ENCODE measurements around the gene TRPM6. TPM values are rescaled to one million over a fixed set of nuclear protein-coding genes. Genes with fewer than 3 reads are reported as not detected.
A peak's percentile ranks its signal among the peaks of the same experiment; 100 is the strongest.
"Not testable (repeated sequence)": the region's sequence is repeated elsewhere in the genome, so short reads cannot be mapped to it uniquely, and the experiment has no call there.

TRPM6 gene
- 1 to 10 TPM in 1 of 2 donors, under 1 TPM in 1; 0.60 to 1.0 TPM for total RNA-seq
- long read RNA-seq, donor 1: 0 reads
- long read RNA-seq, donor 2: 0 reads

GRCh38 chr9:74887041-74887980 lies at the start of gene TRPM6:
Gene TRPM6, minus strand, starts transcription at chr9:74887921. Its CDS starts 65 bp downstream, at chr9:74887856.
- peak; percentile 95 for DNase-seq (ENCODE audit: low spot score)
- intact Hi-C loops (cut with DNase I): no loop called here

GRCh38 chr9:74935008-74935407 lies 47.3 kb upstream of the TRPM6 start:
- DNase-seq (ENCODE audit: low spot score): no peak
- intact Hi-C loops (cut with DNase I): no loop called here

DNA sequence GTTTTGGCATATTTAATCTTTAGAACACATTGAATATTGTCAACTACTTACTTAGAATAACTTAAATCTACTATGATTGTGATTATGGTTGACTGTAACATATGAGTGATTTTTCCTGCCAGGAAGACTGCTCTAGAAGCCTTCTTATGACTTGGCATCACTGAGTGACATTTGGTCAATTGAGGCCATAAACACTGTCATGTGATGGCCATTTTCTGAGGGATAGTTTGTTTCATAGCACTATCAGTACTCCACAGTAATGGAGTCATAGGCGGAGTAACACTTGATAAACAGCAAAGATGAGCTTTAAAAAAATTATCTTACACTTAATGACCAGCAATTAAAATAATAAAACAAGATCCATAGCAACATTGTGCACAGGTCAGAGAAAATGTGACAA lies 34.0 kb upstream of the TRPM6 start:
- no peak for DNase-seq (ENCODE audit: low spot score)
- intact Hi-C loops (cut with DNase I): no loop called here

DNA sequence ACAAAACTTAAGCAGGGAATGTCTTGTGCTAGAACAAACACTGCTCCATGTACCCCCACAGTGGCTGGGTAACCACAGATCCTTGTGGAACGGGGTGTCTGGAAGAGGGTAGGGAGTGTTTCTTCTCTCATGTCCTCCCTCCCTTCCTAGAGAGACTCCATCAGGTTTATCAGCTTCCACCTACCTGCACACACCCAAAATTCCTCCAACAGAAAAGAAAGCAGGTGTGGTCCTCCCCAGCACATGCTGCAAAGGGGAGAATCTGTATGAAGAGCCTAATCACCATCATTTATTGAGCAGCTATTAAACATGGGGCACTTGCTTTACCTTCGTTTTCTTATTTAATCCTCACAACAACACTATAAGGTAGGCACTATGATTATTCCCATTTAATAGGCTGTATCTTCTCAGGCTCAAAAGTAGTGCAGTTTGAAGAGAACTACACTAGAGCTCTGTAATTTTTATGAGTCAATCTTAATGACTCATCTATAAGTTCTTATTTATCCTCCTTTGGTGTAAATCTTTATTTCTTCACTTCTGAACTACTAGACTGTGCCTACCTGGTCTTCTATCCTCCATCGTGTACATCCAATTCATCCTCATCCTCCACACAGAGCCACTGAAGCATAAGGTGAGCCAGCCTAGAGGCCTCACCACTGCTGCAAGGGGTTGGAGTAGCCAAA lies 33.4 kb upstream of the TRPM6 start:
- intact Hi-C loops (cut with DNase I): no loop called here
- no peak for DNase-seq (ENCODE audit: low spot score)

DNA sequence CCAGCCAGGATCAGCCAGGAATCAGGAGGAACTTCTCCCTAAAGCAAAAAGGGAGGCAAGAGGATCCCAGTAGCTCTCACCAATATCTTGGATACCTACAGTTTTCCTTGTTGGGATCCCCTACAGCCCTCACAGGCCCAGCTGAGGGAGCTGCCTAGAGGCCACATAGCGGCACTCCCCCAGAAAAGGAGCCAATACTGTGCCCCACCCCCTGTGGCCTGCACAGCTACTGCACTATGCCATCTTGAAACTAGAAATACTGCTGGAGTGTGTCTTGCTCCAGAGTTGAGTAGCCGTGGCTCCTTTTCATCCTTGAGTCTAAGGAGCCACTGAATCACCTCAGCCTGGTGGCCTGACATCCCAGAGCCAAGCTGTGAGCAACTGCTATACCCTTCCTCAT lies 22.3 kb upstream of the TRPM6 start:
- intact Hi-C loops (cut with DNase I): no loop called here
- no peak for DNase-seq (ENCODE audit: low spot score)

DNA sequence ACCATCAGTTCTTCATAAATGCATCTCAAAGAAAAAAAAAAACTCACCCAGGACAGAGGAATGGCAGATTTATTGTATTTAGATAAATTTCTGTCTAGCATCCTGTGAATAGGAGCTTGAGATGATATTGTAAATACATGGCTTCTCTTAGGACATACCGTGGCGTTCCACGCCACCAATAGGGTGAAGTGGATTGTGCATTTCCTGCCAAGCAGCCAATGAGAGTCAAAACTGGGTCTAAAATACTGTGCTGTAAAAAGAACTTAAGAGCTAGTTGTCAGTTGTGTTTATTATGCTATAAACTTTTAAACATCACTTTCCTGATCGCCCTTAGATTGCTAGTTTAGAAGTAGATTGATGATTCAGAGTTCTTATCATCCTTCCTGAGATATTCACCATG lies 20.9 kb upstream of the TRPM6 start:
- no peak for DNase-seq (ENCODE audit: low spot score)
- intact Hi-C loops (cut with DNase I): no loop called here

GRCh38 chr9:74907085-74907484 lies 19.4 kb upstream of the TRPM6 start:
- DNase-seq (ENCODE audit: low spot score): no peak
- intact Hi-C loops (cut with DNase I): no loop called here

DNA sequence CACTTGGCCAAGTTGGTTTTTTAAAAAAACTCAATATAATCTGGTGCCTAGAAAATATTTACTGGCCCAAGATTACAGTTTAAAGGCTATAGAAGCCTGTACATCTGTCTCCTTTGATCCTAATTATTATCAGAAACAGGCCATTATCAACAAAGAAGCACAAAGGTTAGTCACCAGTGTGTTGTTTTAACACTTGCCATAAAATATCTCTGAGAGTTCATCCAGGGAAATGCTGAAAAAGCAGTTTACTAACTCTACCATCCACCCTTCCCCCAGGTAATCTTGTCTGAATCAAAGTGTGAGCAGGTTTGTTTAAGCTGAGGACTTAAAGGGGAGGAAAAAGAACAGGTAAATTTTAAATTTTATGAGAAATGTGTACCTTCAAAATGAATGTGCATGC lies 13.3 kb upstream of the TRPM6 start:
- intact Hi-C loops (cut with DNase I): no loop called here
- DNase-seq (ENCODE audit: low spot score): no peak

GRCh38 chr9:74888449-74888848 lies 728 bp upstream of the TRPM6 start:
- DNase-seq (ENCODE audit: low spot score); intact Hi-C loops (cut with DNase I): not testable (repeated sequence)

DNA sequence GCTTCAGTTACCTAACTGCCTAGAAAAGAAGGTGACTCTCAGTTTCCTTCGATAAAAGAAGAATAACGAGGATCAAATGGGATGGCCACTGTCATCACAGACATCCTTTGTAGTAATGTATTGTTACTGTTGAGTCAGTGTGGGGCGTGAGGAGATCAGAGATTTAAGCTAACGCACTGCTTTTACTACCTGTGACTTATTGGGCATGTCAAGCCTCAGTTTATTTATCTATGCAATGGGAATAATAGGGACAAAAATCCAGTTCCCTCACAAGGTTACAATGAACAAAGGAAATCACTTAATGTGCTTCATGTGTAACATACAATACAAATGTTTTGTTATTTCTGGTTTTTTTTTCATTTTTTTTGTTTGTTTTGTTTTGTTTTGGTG lies 255 bp upstream of the TRPM6 start:
- no peak for DNase-seq (ENCODE audit: low spot score)
- intact Hi-C loops (cut with DNase I): no loop called here

DNA sequence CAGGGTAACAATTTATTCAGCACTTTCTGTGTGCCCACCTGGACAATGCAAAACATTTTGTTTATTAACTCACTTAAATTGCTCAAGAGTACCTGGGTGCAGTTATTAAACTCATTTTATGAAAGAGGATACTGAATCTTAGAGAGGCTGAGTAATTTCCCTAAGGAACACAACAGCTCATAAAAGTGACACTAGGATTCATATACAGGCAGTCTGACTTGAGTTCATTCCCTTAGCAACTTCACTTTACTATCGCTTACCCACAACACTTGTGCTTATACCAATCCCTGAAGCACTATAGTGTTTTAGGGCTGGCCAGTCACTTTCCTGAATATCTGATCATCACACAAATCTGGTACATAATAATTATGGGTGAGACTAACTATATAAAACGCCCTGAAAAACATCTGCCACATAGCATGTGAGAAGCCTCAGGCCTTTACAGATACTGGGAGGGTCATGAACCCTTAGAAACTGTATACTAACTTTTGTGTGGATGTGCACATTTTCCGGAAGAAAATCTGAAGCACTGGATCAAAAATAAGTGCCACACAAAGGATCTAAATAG lies 11.3 kb downstream of the TRPM6 start:
- intact Hi-C loops (cut with DNase I): no loop called here
- DNase-seq (ENCODE audit: low spot score): no peak

DNA sequence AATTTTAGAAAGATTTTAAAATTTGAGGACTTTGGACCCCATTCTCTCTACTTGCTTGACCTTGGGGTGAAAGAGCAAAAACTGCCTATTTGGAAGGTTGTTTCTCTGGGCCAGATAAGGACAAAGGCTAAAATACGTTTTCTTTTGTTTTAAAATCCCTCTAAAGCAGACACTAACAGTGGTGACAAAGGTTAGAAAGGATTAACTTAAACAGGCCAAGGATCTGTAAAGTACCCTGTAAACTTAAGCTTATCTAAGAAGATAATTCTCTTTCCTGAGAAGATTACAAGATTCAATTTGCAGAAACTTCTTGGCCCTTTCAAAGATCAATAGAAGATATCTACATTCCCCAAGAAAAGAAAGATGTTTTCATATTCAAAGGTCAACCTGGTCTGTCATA lies 12.1 kb downstream of the TRPM6 start:
- intact Hi-C loops (cut with DNase I): no loop called here
- DNase-seq (ENCODE audit: low spot score): no peak

DNA sequence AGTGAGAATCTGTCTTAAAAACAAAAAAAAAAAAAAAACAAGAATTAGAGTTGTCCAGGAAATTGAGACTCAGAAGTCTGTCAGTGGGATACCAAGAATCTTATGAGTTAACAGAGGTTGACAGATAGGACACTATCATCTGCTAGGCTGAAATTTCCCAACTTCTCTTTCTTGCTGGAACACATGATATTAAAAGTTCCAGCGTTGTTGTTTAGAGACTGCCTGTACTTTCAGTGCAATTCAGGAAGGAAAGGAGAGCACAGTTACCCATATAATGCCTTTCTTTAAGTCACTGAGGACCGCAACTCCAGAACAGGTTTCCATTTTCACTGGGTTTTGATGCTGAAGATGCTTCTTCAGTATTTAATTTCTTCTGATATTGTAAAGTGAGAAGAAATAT lies 13.5 kb downstream of the TRPM6 start:
- intact Hi-C loops (cut with DNase I): no loop called here
- no peak for DNase-seq (ENCODE audit: low spot score)

DNA sequence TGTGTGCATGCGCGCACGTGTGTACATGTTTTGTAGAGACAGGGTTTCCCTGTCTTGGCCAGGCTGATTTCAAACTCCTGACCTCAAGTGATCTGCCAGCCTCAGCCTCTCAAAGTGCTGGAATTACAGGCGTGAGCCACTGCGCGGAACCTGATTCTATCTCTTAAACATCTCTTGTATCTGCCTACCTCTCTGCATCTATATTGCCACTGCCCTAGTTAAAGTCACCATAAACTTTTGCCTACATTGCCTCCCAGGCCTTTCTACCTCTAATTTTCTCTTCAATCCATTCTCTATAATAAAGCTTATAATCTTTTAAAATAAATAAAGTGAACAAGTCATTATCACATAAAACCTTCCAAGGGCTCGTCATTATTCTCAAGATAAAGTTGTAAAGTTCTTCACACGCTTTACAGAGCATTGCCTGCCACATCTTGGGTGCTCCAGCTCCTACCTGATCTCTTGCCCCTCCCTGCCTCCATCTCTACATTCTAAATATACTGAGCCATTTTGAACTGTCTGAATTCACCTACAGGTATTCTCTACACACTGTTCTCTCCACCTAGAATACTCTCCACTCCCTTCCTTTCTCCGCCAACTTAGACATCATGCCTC lies 15.0 kb downstream of the TRPM6 start:
- intact Hi-C loops (cut with DNase I): no loop called here
- DNase-seq (ENCODE audit: low spot score): no peak

- no peak for DNase-seq (ENCODE audit: low spot score)
- intact Hi-C loops (cut with DNase I): no loop called here
Observed at GRCh38 chr9:74867483-74867882, 20.2 kb downstream of the TRPM6 start.

GRCh38 chr9:74865177-74865576 lies 22.5 kb downstream of the TRPM6 start:
- intact Hi-C loops (cut with DNase I): no loop called here

DNA sequence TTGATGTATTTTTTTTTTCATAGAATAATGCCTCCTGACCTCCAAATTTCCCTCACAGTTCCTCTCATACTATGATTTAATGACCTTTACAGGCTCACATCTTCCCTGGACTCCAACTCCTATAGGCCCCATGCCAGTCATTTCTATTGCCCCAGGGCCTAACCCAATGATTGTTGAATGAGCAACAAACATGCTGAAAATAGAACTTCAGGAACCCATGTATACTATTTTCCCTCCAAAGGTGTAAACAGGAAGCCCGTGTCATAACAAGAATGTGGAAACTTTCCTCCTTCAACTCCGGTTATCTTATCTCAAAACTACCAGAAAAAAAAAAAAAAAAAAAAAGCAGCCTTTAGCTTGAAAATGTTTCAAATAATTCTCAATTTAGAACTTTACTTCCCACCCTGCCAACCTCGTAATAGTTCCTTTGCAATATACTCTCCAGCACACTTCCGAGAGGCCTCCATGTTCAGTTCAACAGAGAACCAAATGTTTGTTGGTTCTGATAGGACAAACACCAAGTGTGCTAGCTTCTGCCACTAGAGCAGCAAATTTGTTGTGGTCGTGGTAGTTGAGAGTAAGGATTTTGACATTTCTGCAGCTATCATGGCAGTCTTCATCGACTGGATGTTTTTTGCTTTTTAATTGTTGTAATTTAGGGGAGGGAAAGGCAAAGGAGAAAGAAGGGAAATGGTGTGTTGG lies 25.8 kb downstream of the TRPM6 start:
- intact Hi-C loops (cut with DNase I): no loop called here
- no peak for DNase-seq (ENCODE audit: low spot score)

More at GRCh38 chr9:74865177-74865576, 22.5 kb downstream of the TRPM6 start:
- DNase-seq (ENCODE audit: low spot score): no peak

- intact Hi-C loops (cut with DNase I): no loop called here
- DNase-seq (ENCODE audit: low spot score): no peak
Observed at GRCh38 chr9:74861071-74861470, 26.6 kb downstream of the TRPM6 start.

DNA sequence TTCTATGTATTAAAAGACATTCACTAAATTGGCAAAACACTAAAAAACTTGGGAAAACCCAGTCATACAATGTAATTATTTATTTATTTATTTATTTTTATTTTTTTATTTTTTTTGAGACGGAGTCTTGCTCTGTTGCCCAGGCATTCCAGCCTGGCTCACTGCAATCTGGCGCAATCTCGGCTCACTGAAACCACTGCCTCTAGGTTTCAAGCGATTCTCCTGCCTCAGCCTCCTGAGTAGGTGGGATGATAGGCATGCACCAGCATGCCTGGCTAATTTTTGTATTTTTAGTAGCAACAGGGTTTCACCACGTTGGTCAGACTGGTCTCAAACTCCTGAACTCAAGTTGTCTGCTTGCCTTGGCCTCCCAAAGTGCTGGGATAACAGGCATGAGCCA lies 27.5 kb downstream of the TRPM6 start:
- DNase-seq (ENCODE audit: low spot score); intact Hi-C loops (cut with DNase I): not testable (repeated sequence)

All from posterior vena cava (tissue), 2 donors.